GM21381 (cell line): ENCODE measurements around the gene PCSK2.

Experiments
- ATAC-seq: cut with Tn5 transposase; IDR thresholded peaks from one replicate; pipeline ENCODE4 v1.9.1; 2021; ENCODE audit warnings: mild to moderate bottlenecking, moderate library complexity; ENCODE audit not compliant: unreplicated experiment

PCSK2 gene

GRCh38 chr20:17391127-17391771 is 164.4 kb downstream of the PCSK2 start:
- no peak for ATAC-seq

- ATAC-seq = no peak
Measured at GRCh38 chr20:17394411-17394810, 167.6 kb downstream of the PCSK2 start.

GRCh38 chr20:17395729-17396128 is 168.9 kb downstream of the PCSK2 start:
- ATAC-seq = no peak

GRCh38 chr20:17399303-17399985 is 172.6 kb downstream of the PCSK2 start:
- ATAC-seq = no peak

GRCh38 chr20:17403461-17403860 is 176.6 kb downstream of the PCSK2 start:
- no peak for ATAC-seq

- ATAC-seq = no peak
Measured at GRCh38 chr20:17406051-17406590, 179.3 kb downstream of the PCSK2 start.

- no peak for ATAC-seq
Measured at GRCh38 chr20:17407550-17407949, 180.7 kb downstream of the PCSK2 start.

- no peak for ATAC-seq
Measured at GRCh38 chr20:17417225-17417624, 190.4 kb downstream of the PCSK2 start.

GRCh38 chr20:17418737-17419136 is 191.9 kb downstream of the PCSK2 start:
- ATAC-seq = no peak

- ATAC-seq = no peak
Measured at GRCh38 chr20:17419479-17420041, 192.7 kb downstream of the PCSK2 start.

GRCh38 chr20:17421493-17421892 is 194.7 kb downstream of the PCSK2 start:
- ATAC-seq = no peak

- ATAC-seq = no peak
Measured at GRCh38 chr20:17423782-17424181, 196.9 kb downstream of the PCSK2 start.

- no peak for ATAC-seq
Measured at GRCh38 chr20:17427638-17428037, 200.8 kb downstream of the PCSK2 start.

GRCh38 chr20:17430125-17430950 is 203.5 kb downstream of the PCSK2 start:
- no peak for ATAC-seq

- no peak for ATAC-seq
Measured at GRCh38 chr20:17431621-17432364, 205.0 kb downstream of the PCSK2 start.

- ATAC-seq = no peak
Measured at GRCh38 chr20:17436664-17437063, 209.8 kb downstream of the PCSK2 start.

GRCh38 chr20:17437251-17437650 is 210.4 kb downstream of the PCSK2 start:
- no peak for ATAC-seq

GRCh38 chr20:17438436-17439039 is 211.7 kb downstream of the PCSK2 start:
- no peak for ATAC-seq

GRCh38 chr20:17439616-17440296 is 212.9 kb downstream of the PCSK2 start:
- ATAC-seq = no peak

- ATAC-seq = no peak
Measured at GRCh38 chr20:17441745-17442144, 214.9 kb downstream of the PCSK2 start.
